ENCODE data around the gene SPARCL1. TPM values are rescaled to one million over a fixed set of nuclear protein-coding genes. Genes with fewer than 3 reads are reported as not detected.
A peak's percentile ranks its signal among the peaks of the same experiment; 100 is the strongest.

The SPARCL1 gene
- total RNA-seq, 4 donors from 2014 or later = 1,025 to 1,777 (median 1,327) TPM

DNA sequence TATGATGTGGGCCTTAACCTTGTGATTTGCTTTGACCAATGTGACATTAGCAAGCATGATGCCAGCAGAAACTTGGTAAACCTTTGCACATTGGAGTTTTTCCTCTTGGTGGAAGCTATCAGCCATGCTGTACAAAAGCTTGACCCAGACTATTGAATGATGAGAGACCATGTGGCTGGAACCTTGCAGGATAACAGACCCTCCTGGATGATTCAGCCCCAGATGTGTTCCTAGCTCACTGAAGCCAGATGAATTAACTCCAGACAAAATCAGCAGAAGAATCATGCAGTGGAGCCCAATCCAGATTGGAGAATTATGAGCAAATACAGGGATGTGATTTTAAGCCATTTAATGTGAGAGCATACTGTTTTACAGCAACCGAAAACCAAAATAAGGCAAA, 16.8 kb downstream of the SPARCL1 start:
- Histone ChIP-seq H3K27ac (peak overlapping the region; percentile 95 to 99), H3K27me3 (no peaks in the 10 kb centered on the region), H3K4me1 (peaks cover 0 to 5% of the 10 kb centered on the region in 2 donors), H3K9me3 (no peaks in the 10 kb centered on the region), H3K4me3 (no peak overlapping the region), H3K36me3 (no peaks in the 10 kb centered on the region)
- TF ChIP-seq, protein P1, sequence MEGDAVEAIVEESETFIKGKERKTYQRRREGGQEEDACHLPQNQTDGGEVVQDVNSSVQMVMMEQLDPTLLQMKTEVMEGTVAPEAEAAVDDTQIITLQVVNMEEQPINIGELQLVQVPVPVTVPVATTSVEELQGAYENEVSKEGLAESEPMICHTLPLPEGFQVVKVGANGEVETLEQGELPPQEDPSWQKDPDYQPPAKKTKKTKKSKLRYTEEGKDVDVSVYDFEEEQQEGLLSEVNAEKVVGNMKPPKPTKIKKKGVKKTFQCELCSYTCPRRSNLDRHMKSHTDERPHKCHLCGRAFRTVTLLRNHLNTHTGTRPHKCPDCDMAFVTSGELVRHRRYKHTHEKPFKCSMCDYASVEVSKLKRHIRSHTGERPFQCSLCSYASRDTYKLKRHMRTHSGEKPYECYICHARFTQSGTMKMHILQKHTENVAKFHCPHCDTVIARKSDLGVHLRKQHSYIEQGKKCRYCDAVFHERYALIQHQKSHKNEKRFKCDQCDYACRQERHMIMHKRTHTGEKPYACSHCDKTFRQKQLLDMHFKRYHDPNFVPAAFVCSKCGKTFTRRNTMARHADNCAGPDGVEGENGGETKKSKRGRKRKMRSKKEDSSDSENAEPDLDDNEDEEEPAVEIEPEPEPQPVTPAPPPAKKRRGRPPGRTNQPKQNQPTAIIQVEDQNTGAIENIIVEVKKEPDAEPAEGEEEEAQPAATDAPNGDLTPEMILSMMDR (IDR thresholded peaks at IDR 0.05) = no peak
- no peak for TF ChIP-seq POLR2A (IDR thresholded peaks at IDR 0.05)
- intact Hi-C loops (cut with DNase I; ENCODE audit: low total_unique reads) = no loop called here
- DNase-seq = no peak

DNA sequence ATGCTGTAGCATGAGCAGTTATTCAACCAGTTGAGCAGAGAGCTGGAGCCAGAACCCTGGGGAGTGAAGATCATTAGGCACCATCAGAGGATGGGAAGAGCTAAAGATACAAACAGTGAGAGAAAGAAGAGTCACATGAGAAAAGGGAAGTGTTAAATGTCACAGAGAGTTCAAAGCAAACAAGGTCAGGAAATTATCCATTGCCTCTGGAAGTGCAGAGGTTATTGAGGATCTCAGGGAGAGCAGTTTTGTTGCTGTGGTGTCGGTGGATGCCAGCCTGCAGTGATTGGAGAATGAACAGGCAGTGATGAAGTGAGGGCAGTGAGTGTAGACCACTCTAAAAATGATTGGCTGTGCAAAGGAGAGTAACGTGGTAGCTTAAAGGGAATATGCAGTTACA, 17.7 kb downstream of the SPARCL1 start:
- TF ChIP-seq POLR2A (IDR thresholded peaks at IDR 0.05) = no peak
- Histone ChIP-seq H3K27ac (peak overlapping the region; percentile 95 to 99), H3K27me3 (no peaks in the 10 kb centered on the region), H3K4me1 (peaks cover 0 to 5% of the 10 kb centered on the region in 2 donors), H3K9me3 (no peaks in the 10 kb centered on the region), H3K4me3 (no peak overlapping the region), H3K36me3 (no peaks in the 10 kb centered on the region)
- intact Hi-C loops (cut with DNase I; ENCODE audit: low total_unique reads) = no loop called here
- DNase-seq = no peak

DNA sequence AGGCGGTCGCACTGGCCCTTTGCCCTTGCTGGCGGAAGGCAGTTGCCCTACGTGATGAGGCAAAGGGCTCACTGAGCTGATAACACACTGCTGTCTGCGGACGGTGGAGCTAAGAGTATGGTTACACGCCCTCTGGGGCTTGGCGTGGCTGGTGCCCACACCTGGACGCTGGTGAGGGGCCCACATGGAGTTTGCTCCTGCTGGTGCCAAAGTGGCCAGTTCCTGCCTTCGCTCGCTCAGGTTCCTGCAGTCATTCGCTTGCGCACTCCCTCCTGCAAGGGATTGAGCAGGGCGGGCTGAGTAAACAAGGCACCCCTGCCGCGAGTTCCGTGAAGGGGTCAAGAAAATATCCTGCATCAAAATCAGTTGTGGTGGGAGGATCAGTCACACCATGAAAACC, 18.4 kb downstream of the SPARCL1 start:
- Histone ChIP-seq H3K4me1 (peaks cover 0 to 5% of the 10 kb centered on the region in 2 donors), H3K4me3 (no peak overlapping the region), H3K27me3 (no peaks in the 10 kb centered on the region), H3K36me3 (no peaks in the 10 kb centered on the region), H3K9me3 (no peaks in the 10 kb centered on the region), H3K27ac (peak overlapping the region; percentile 95 to 99)
- no peak for DNase-seq
- TF ChIP-seq POLR2A (IDR thresholded peaks at IDR 0.05) = no peak
- TF ChIP-seq, protein P1 (IDR thresholded peaks at IDR 0.05) = no peak
- intact Hi-C loops (cut with DNase I; ENCODE audit: low total_unique reads) = no loop called here

DNA sequence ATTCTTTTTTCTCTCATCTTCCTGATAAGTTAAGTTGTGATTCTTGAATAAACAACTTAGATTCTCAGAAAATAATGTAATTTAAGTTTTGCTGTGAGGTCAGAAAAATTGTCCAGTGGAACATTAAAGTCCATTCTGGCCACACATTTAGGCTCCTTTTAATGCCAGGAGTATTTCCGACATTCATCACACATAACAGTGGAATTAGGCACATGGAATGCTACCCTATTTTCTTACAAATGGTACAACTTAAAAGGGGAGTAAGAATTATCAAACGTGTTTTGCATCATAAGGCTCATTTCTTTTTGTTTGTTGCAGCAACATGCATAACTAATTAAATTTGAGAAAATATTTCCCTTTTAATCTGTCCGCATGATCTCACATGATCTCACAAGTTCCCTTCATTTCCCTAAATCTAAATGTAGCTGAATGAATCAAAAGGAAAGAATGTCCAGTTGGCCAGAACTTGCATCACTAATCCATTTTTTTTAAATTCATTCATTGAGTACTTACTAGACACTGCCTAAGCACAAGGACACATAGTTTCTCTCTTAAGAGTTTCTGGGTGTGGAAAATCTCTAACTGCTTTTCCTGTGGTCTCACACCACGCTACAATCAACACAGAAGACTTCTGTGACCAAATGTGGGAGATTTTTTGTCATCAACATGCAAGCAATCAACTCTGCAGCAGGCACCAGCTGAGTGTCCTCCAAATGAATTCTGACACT, 22.0 kb downstream of the SPARCL1 start:
- intact Hi-C loops (cut with DNase I; ENCODE audit: low total_unique reads) = no loop called here
- peak overlapping the region; percentile 80 to 99 for H3K27ac ChIP-seq
- H3K4me1 ChIP-seq = peaks cover 0 to 12% of the 10 kb centered on the region in 2 donors
- H3K36me3 ChIP-seq = no peaks in the 10 kb centered on the region
- no peak for TF ChIP-seq POLR2A (IDR thresholded peaks at IDR 0.05)
- TF ChIP-seq, protein P1 (IDR thresholded peaks at IDR 0.05) = no peak
- no peak overlapping the region for H3K4me3 ChIP-seq
- no peak for DNase-seq
- no peaks in the 10 kb centered on the region for H3K9me3 ChIP-seq
- H3K27me3 ChIP-seq = no peaks in the 10 kb centered on the region

DNA sequence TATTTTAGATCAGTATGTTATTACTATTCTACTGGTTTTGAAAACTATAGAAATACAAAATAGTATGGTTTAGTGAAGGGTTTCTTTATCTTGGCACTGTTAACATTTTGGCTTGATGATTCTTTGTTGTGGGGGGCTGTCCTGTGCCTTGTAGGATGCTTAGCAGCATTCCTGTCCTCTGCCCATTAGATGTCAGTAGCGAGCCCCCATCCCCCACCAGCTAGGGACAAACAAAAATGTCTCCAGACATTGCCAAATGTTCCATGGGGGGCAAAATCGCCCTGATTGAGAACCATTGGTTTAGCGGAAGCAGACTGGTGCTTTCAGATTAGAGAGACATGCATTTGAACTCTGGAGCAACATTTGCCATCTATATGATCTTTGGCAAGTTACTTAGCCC, 23.3 kb downstream of the SPARCL1 start:
- Histone ChIP-seq H3K27me3 (no peaks in the 10 kb centered on the region), H3K27ac (peak overlapping the region; percentile 80 to 99), H3K4me1 (peaks cover 0 to 12% of the 10 kb centered on the region in 2 donors), H3K36me3 (no peaks in the 10 kb centered on the region), H3K4me3 (no peak overlapping the region), H3K9me3 (no peaks in the 10 kb centered on the region)
- intact Hi-C loops (cut with DNase I; ENCODE audit: low total_unique reads) = no loop called here
- TF ChIP-seq, protein P1 (IDR thresholded peaks at IDR 0.05) = no peak
- no peak for TF ChIP-seq POLR2A (IDR thresholded peaks at IDR 0.05)
- no peak for DNase-seq
